Measurements from ENCODE around the gene CCL5. TPM values are rescaled to one million over a fixed set of nuclear protein-coding genes. Genes with fewer than 3 reads are reported as not detected.

Gene CCL5
- total and polyA plus RNA-seq, 2 donors (not counting 1 experiment from before 2014, with no cell fraction given): 2.9 to 5.3 TPM

GRCh38 chr17:35913609-35914008 lies 33.4 kb upstream of the CCL5 start:
- H3K27ac ChIP-seq (ENCODE audit: low read length in 2 of 2): no peak overlapping the region
- 100% methylated on average over 4 of the region's 4 CpGs for WGBS (ENCODE audit: insufficient coverage)
- no peak overlapping the region for H2AFZ ChIP-seq (ENCODE audit: insufficient read depth, low read depth, low read length, poor library complexity, severe bottlenecking)
- H3K9me3 Mint-ChIP-seq (ENCODE audit: insufficient read depth): no peaks in the 10 kb centered on the region
- H3K27ac Mint-ChIP-seq: no peak overlapping the region
- CTCF ChIA-PET: interaction anchor here (0.9 kb wide), 1 partner anchor 56 kb away, joined by 3 read pairs; no protein-coding TSS in a partner anchor
- H4K20me1 ChIP-seq (ENCODE audit: control insufficient read depth, insufficient read depth, low read length, poor library complexity, severe bottlenecking): no peaks in the 10 kb centered on the region
- H3K4me3 ChIP-seq (ENCODE audit: control extremely low read depth in 1 of 5, extremely low read depth in 1 of 5, insufficient read depth in 1 of 5, low read depth in 2 of 5, low read length in 4 of 5): no peak overlapping the region
- intact Hi-C loops (cut with micrococcal nuclease): no loop called here
- no peaks in the 10 kb centered on the region for H3K27me3 Mint-ChIP-seq
- TF ChIP-seq CTCF (IDR thresholded peaks at IDR 0.05) (no peak), EZH2 (IDR thresholded peaks at IDR 0.05; ENCODE audit: borderline replicate concordance, insufficient read depth, low read depth, low read length, poor library complexity, severe bottlenecking) (no peak)
- H3K4me3 Mint-ChIP-seq: no peak overlapping the region
- H3K4me1 Mint-ChIP-seq: no peaks in the 10 kb centered on the region
- no peaks in the 10 kb centered on the region for H3K27me3 ChIP-seq (replicated peaks in 1 of 4; ENCODE audit: control extremely low read depth in 1 of 4, control insufficient read depth in 3 of 4, insufficient read depth in 4 of 4, low read length in 3 of 4)
- ATAC-seq (ENCODE audit: low read depth) (no peak), DNase-seq (no peak)
- no peaks in the 10 kb centered on the region for H3K9me3 ChIP-seq (ENCODE audit: control extremely low read depth in 1 of 3, control insufficient read depth in 2 of 3, insufficient read depth in 1 of 3, low read length in 2 of 3)
- POLR2A ChIA-PET: no interaction called here
- H3K4me1 ChIP-seq (ENCODE audit: control insufficient read depth in 2 of 2, insufficient read depth in 2 of 2, low read length in 2 of 2): no peaks in the 10 kb centered on the region
- no peak overlapping the region for H3K4me2 ChIP-seq (replicated peaks; ENCODE audit: low read depth, low read length, poor library complexity, severe bottlenecking)
- no peaks in the 10 kb centered on the region for H3K79me2 ChIP-seq (ENCODE audit: control insufficient read depth, insufficient read depth, low read length)
- H3K9ac ChIP-seq (ENCODE audit: low read length): no peak overlapping the region
- H3K36me3 ChIP-seq (replicated peaks in 1 of 2; ENCODE audit: control extremely low read depth in 1 of 2, control insufficient read depth in 1 of 2, extremely low read depth in 1 of 2, insufficient read depth in 2 of 2, low read length in 1 of 2): no peaks in the 10 kb centered on the region

GRCh38 chr17:35912942-35913341 lies 32.8 kb upstream of the CCL5 start:
- 96% methylated on average over 2 of the region's 2 CpGs for WGBS (ENCODE audit: insufficient coverage)
- TF ChIP-seq CTCF (IDR thresholded peaks at IDR 0.05): no peak
- no peak for TF ChIP-seq EZH2 (IDR thresholded peaks at IDR 0.05; ENCODE audit: borderline replicate concordance, insufficient read depth, low read depth, low read length, poor library complexity, severe bottlenecking)
- intact Hi-C loops (cut with micrococcal nuclease): no loop called here
- no peaks in the 10 kb centered on the region for H3K79me2 ChIP-seq (ENCODE audit: control insufficient read depth, insufficient read depth, low read length)
- H3K9me3 Mint-ChIP-seq (ENCODE audit: insufficient read depth): no peaks in the 10 kb centered on the region
- no peak overlapping the region for H3K9ac ChIP-seq (ENCODE audit: low read length)
- no peak overlapping the region for H3K27ac ChIP-seq (ENCODE audit: low read length in 2 of 2)
- H2AFZ ChIP-seq (ENCODE audit: insufficient read depth, low read depth, low read length, poor library complexity, severe bottlenecking): no peak overlapping the region
- no peak overlapping the region for H3K4me2 ChIP-seq (replicated peaks; ENCODE audit: low read depth, low read length, poor library complexity, severe bottlenecking)
- H3K4me3 Mint-ChIP-seq: no peak overlapping the region
- H3K9me3 ChIP-seq (ENCODE audit: control extremely low read depth in 1 of 3, control insufficient read depth in 2 of 3, insufficient read depth in 1 of 3, low read length in 2 of 3): no peaks in the 10 kb centered on the region
- H3K4me1 ChIP-seq (ENCODE audit: control insufficient read depth in 2 of 2, insufficient read depth in 2 of 2, low read length in 2 of 2): no peaks in the 10 kb centered on the region
- H3K36me3 ChIP-seq (replicated peaks in 1 of 2; ENCODE audit: control extremely low read depth in 1 of 2, control insufficient read depth in 1 of 2, extremely low read depth in 1 of 2, insufficient read depth in 2 of 2, low read length in 1 of 2): no peaks in the 10 kb centered on the region
- CTCF ChIA-PET: no interaction called here
- no peaks in the 10 kb centered on the region for H3K4me1 Mint-ChIP-seq
- POLR2A ChIA-PET: no interaction called here
- DNase-seq (no peak), ATAC-seq (ENCODE audit: low read depth) (no peak)
- H3K4me3 ChIP-seq (ENCODE audit: control extremely low read depth in 1 of 5, extremely low read depth in 1 of 5, insufficient read depth in 1 of 5, low read depth in 2 of 5, low read length in 4 of 5): no peak overlapping the region
- no peaks in the 10 kb centered on the region for H3K27me3 Mint-ChIP-seq
- H3K27me3 ChIP-seq (replicated peaks in 1 of 4; ENCODE audit: control extremely low read depth in 1 of 4, control insufficient read depth in 3 of 4, insufficient read depth in 4 of 4, low read length in 3 of 4): no peaks in the 10 kb centered on the region
- no peak overlapping the region for H3K27ac Mint-ChIP-seq
- no peaks in the 10 kb centered on the region for H4K20me1 ChIP-seq (ENCODE audit: control insufficient read depth, insufficient read depth, low read length, poor library complexity, severe bottlenecking)

Measured in B cell (primary cell).